ENCODE measurements around the gene LIMK2.
A peak's percentile ranks its signal among the peaks of the same experiment; 100 is the strongest.
"Not testable (repeated sequence)": the region's sequence is repeated elsewhere in the genome, so short reads cannot be mapped to it uniquely, and the experiment has no call there.

LIMK2 gene

DNA sequence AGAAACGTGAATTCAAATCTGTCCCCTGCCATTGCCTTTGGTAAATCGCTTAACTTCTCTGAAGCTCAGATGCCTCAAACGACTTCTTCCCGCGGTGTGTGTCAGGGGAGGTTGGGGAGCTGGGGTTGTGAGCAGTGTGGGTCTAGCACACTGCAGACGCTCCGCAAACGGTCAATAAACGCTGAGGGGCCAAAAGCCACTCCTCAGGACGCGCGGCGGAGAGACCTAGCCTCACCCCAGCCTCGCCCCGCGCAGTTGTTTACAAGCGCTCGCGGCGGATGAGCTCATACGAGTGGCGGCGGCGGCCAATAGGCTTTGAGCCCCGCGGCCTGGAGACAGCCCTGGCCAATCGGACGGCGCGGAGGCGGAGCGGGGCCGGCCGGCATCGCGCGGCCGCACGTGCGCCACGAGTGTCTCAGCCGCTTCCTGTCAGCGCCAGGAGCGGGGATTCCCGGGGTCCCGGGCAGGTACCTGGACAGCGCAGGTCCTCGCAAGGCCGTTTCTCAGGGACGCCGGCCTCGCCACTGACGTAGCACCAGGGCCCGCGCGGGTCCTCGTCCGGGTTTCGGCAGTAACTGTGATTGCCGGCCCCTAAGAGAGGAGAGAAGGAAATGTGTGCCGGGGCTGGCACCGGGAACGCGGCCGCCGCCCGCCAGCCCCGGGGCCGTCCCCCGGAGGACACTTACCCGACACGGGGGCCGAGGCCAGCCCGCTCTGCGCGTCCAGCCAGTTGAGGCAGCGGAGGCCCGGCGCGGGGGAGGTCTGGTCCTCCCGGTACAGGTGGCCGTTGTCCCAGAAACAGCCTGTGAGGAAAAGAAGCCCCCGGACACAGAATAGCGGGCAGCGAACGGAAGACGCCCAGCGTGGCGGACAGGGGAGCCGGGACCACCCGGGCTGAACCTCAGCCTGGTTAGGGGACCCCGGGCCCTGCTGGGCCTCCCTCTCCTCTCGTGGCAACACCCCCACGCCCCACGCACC, 78.7 kb downstream of the LIMK2 start:
- peak; percentile 91 for DNase-seq (ENCODE audit: low spot score)

DNA sequence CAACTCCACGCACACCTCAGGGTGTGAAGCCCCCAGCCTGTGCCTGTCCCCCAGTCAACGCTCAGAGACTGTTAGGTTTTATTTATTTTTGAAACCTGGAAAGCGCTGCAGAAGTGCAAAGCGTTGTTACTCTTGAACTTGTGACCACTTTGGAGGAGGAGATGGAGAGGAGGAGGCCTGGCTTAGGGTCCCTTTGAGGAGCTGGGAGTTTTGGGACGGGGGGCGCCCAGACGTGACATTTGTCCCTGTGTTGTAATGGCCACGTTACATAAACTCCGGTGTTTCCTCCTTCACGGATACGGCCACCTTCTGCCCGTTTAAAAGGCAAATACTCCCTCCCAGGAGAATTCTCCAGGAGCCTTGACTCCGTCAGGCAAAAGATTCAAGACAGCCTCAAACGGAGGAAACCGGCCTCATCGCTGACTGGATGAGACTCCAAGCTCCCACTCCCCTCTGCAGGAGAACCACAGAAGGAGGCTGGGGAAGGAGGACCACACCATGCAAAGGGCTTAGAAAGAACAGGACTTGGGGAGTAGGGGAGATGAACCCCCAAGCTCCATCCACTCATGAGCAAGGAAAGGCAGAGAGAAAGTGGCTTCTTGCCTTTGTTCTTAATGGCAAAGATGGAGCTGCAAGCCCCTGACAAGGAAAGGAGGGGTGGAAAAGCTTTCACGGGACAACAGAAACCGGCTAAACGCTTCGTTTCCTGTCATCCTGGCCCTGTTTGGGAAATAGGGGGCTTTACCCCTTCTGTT, 79.6 kb downstream of the LIMK2 start:
- DNase-seq (ENCODE audit: low spot score): no peak

DNA sequence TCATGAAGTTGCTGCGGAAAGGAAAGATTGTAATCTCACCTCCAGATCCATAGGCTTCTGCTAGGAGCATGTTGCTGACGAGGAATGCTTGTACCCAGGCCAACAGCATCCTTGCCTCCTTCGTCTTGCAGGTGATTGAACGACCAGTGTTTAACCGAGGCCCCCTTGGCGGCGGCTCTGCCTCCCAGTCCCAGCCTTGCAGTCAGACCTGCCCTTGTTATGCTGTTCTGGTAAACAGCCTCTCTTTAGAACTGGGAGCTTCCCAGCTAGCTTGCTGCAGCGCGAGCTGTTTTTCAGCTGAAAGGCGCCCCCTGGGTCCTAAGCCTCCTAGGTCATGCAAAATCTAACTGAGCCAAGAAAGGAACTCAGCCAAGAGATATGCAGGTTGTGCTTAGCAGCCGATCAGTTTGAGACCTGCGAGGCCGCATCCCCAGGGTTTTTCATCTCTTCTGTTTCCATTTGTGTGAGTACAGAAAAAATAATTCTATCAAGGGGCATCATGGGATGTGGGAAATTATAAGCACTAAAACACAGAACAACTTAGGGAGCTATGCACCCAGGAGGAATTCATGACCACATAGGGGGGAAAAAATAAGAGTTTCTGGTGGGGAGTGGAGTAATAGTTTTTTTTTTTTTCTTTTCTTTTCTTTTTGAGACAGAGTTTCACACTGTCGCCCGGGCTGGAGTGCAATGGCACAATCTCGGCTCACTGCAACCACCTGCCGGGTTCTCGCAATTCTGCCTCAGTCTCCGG, 80.3 kb downstream of the LIMK2 start, which contains the start of gene PIK3IP1:
TSS of gene PIK3IP1 (minus strand) at position 253 of the 754 bp plus-strand sequence. CDS start at position 109, 144 bp downstream.
- no peak for DNase-seq (ENCODE audit: low spot score)

DNA sequence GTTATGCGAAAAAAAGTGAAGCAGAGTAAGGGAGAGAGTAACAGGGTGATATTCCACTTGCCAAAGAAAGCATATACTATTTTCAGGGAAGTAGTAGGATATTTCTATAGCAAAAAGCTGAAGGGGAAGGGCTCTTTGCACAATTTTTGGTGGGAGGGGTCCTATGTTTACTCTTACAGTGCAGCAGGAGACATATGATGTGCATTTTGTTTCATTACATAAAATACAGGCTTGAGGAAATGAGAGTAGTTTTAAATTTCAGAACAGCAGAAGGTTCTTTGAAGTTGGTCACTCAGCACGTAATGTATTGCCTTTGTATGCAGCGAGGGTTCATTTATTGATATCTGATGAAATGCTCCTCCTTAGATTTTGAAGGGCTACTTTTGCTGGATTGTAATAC, 83.3 kb downstream of the LIMK2 start:
- no peak for DNase-seq (ENCODE audit: low spot score)

DNA sequence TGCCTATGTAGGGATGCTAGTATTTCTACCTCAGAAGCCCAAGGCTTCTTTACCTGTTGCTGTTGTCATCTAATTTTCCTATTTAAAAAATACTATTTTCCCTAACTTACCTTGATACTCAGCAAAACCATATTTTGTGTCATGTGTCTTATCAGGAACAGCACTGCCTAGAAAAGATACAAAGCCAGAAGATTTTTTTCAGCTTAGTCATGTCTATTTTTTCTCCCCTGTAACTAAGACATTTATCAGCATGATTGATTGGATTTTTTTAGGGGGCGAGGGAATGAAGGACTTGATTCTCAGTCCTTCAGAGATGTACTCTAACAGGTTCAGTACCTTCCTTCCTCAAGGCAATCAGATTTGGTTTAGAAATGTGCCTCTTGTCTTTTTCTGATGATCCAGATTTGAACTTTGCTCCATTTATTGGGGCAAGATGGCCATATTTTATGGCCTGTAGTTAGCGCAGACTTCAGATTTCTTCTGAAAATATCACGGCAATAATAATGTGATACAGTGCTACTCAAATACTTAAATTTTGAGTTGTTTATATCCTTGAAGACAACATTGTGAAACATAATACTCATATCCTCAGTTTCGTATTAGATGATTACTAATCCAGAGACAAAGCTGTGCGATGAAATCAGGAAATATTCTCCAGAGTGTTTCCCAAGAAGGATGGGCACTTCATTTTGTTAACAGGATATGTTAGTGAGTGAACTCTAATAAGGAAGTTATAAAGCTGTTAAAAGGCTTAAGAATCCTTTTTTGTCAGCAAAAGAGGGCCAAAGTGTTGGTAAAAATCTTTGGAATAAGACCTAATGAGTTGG, 83.9 kb downstream of the LIMK2 start:
- DNase-seq (ENCODE audit: low spot score): no peak

DNA sequence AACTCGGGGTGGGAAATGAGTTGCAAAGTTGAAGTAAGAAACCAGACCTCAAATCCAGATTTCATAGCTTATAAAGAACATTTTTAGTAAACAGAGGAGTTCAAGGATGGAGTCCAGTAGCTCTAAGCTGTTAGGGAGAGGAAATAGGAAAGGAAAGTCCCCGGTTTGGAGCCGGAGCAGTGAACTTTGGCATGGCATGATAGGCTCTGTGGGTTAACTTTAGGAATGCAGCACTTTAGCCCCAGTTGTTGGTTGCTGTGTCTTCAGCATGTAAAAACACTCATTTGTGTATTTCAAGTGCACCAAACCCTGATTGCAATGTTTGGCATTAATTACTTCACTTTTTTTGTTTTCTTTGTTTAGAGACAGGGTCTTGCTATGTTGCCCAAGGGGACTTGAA, 88.8 kb downstream of the LIMK2 start:
- no peak for DNase-seq (ENCODE audit: low spot score)

DNA sequence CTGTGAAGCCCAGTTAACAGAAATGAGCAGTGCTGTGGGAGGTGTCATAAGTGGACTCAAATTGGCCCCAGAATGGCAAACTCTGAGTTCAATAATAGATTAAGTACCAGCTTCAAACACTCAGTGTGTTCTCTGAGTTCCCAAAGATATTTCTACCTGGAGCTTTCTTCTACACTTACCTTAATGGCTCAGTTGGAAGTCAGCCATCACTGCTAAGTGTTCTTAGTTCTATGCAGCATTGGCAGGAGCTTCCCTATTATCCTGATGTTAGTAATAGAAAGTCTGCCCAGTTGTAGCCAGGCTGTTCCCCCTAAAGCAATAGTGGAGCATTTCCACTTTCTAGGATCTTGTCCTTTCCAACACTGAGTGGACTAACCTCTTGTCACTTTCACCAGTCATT, 89.9 kb downstream of the LIMK2 start:
- DNase-seq (ENCODE audit: low spot score): no peak

DNA sequence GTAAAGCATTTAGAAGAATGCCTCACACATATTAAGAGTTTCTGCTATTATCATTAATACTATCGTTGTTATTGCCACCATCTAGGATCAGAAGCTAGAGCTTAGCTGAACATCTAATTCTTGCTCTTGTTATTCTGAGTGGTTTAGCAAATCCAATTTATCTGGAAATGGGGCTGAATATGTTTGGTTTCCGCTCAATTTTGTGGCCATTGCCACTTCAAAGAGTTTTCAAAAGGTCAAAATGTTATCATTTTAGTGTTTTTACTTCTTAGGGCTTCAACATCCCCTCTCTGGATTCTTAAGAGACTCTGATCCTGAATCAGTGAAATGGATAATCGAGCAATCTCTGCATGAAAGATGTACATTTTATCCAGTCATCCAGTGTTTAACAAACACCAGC, 90.4 kb downstream of the LIMK2 start:
- DNase-seq (ENCODE audit: low spot score): no peak

DNA sequence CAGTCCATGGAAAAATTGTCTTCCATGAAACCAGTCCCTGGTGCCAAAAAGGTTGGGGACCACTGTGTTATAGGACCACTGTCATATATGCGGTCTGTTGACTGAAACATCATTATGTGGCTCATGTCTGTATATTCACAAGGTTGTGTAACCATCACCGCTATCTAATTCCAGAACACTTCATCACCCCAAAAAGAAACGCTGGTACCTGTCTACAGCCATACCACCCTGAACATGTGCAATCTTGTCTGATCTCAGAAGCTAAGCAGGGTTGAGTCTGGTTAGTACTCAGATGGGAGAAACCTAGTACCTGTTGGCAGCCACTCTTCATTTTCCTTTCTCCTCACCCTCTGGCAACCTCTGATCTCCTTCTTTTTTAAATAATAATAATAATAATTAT, 93.1 kb downstream of the LIMK2 start:
- no peak for DNase-seq (ENCODE audit: low spot score)

DNA sequence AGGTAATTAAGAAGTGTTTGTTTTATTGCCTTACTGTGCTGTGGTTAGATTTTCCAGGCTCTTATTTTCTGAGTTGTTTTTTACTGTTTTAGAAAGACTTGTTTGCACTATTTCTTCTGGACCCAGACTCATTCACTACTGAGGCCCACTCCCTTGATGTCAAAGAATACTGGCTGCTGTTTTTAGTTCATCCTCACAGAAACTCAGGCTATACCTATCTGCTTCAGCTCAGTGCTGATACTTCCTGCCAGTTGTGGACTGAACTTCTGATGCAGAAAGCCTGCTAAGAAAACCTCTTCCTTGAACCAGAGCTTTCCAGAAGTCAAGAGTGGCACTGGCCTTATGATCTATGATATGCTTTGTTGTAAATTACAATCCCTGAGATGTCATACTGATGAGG, 96.1 kb downstream of the LIMK2 start:
- no peak for DNase-seq (ENCODE audit: low spot score)

DNA sequence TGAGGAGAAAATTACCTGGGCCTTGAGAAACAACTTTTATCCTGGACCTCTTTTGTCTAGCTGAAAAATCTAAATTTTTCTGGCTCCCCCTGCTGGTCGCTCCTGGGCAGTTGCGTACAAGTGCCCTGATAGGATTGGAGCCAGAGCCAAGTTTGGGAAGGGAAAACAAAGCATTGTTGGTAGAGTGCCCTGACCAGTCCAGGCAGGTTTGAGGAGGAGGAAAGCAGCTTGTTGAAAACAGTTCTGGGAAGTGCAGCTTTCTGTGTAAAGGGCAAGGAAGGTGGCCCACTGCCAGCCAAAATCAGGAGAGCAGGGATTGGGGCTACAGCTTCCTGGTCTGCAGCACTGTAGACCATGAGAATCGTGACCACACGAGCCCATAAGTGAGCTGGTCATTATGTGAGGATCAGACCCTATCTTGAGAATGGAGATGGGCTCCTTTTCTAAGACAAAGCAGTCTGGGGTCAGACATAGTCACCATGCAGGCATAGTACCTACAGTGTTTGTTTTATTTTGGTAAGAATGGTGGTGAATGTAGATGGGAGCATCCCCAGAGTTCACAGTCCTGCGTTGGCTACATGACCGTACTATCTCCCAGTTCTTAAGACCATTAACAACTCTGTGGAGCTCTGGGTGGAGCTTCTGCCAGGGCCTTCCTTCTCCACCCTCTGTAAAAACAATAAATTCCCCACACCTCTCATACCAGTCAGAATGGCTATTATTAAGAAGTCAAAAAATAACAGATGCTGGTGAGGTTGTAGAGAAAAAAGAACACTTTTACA, 101.5 kb downstream of the LIMK2 start:
- DNase-seq (ENCODE audit: low spot score): no peak

DNA sequence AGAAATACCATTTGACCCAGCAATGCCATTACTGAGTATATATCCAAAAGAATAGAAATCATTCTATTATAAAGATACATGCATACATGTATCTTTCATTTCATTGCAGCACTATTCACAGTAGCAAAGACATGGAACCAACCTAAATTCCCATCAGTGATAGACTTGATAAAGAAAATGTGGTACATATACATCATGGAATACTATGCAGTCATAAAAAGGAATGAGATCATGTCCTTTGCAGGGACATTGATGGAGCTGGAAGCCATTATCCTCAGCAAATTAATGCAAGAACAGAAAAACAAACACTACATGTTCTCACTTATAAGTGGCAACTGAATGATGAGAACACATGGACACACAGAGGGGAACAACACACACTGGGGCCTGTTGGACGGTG, 102.1 kb downstream of the LIMK2 start:
- DNase-seq (ENCODE audit: low spot score): not testable (repeated sequence)

DNA sequence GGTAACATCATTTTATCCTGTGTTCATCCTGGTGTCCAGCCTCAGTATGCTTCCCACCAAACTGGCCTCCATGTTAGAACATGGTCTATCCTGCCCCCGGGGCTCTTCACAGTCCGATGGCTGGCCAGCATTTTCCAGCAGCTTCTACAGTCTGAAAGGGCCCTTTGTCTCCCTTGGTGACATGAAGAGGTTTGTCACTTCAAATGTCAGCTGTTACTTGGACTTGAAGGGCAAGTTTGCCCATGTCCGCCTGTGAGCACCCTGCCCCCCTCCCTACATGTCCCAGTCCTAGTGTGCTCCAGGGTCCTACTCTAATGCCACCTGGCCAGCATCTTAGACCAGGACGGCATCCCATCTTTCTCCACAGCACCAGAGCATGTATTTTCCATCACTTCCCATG, 109.3 kb downstream of the LIMK2 start:
- DNase-seq (ENCODE audit: low spot score): no peak

DNA sequence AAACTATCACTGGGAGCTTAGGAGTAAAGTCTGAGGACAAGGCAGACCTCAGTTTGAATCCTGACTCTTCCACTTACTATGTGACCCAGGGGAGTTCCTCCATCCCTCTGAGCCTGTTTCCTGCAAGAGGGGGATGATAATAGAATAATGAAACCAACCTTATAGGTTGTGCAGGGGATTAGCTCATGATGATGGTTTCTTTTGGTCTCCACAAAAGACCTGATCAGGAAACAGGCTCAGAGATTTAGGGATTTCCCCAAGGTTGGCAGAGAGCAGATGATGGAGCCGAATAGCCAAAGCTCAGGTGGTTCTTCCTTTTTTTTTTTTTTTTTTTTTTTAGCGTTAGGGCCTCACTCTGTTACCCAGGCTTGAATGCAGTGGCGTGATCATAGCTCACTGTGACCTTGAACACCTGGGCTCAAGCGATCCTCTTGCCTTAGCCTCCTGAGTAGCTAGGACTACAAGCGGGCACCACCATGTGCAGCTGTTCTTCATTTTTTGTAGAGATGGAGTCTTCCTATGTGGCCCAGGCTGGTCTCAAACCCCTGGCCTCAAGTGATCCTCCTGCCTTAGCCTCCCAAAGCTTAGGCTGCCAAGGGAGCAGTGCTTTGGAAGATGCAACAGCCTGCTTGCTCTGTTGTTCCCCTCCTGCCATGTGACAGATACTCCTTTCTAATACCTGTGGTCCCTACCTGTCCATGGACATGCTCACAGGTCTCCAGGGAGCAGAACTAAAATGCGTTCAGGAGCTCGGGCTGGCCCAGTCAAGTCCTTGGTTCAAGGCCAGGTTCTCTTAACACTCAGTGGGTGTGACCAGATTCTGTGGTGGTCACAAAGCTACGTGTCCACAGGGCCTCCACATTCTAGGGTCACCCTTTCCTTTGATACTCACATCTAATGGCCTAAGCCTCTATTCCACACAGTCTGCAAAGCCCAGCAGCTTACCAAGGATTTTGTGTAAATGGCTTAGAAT, 111.8 kb downstream of the LIMK2 start:
- DNase-seq (ENCODE audit: low spot score): no peak

DNA sequence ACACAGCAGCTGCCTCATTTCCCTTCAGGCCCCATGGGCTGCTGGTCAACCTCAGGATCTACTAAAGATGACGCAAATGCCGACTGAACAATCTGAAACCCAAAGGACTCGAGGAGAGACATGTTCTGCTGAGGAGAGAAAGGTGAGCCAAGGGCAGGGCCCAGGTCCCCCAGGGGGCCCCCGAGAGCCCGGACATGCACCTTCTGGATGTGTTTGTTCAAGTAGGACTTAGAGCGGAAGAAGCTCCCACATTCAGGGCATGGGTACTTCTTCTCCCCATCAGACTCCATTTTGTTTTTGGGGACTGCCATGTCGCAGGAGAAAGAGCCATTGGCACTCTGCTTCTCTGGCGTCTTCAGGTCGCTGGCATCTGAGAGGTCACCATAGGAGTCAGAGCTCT, 114.8 kb downstream of the LIMK2 start:
- DNase-seq (ENCODE audit: low spot score): no peak

DNA sequence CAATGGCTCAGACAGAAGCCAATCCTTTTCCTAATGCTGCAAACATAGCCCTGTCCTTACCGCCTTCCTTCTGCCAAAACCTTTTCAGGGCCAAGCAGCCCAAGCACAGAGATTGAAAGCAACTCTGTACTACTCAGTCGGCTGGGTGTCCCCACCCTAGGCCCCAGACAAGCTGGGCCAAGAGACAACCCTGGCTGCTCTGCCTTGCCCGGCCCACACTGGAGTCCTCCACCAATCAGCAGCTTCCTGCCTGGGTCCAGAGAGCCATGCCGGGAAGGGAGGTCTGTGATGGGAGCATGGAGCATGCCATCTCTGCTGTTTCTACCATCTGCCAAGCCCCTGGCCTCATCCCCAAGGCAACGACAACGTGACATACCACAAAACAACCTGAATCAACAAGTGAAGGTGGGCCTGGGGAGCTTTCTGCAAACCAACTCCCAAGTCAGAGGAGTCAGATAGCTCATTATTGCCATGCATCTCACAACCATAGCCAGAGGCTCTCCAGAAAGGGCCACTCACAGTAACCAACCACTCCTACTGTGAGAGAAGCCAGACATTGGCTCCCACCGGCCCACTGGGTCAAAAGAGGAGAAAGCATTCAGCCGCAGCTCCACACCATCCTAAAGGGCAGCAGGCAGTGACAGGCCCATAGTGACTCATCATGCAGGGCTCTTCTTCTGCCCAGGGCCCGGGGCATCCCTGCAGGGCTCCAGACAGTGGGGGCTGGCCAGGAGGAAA, 115.9 kb downstream of the LIMK2 start:
- no peak for DNase-seq (ENCODE audit: low spot score)

DNA sequence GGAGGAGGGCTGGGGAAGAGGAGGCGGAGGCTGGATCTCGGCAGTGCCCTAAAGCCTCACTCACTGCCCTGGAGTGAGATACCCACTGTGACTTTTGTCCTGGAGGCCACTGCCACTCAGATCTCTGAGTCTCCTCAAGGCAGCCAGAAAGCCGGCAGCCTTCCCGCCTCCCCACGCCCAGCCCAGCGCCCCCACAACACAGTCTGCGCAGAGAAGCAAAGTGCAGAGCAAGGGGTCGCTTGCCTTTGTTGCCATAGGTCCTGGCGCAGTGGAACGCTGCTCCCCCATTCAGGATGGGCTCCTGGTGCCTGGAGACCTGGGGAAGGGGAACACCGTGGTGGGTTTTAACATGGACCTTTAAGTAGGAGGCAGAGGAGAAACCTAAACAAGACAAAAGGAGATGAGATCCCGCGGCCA, 116.5 kb downstream of the LIMK2 start:
- no peak for DNase-seq (ENCODE audit: low spot score)

DNA sequence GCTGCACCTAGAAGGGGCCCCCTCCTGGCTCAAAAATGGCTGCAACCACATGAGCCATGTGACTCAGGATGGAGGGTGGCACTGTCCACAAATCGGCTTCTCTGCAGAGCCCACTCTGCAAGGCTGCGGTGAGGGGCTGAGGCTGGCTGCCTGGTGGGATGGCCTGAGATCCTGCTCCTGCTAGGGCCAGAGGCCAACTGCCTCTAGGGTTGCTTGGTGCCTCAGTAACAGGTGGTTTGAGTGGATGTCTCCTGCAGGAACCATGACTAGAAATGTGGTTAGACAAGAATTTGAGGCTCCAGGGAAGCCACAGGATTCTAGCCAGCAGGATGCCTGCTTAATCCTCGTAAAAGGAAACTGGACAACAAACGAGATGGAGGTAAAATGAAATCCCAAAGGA, 116.9 kb downstream of the LIMK2 start:
- no peak for DNase-seq (ENCODE audit: low spot score)

Measured in left forelimb (tissue), 1 donor.